Suprapubic skin (tissue), 4 donors: Measurements from ENCODE around the gene CIAO1. TPM values are rescaled to one million over a fixed set of nuclear protein-coding genes. Genes with fewer than 3 reads are reported as not detected.

Experiments used
- DNase-seq, 2 donors: peaks; one replicate each; pipeline ENCODE4 v3.0.0-alpha.2; 2019; ENCODE audit warnings: low spot score in 2 of 2
- H3K27ac ChIP-seq: fragments of 200-600 bp; sonication (generic); one replicate; pipeline ENCODE4 v1.5.1; 2019
- H3K27me3 ChIP-seq: fragments of 200-600 bp; sonication (generic); one replicate; pipeline ENCODE4 v1.5.1; 2019
- H3K36me3 ChIP-seq: fragments of 200-600 bp; sonication (generic); one replicate; pipeline ENCODE4 v1.5.1; 2019
- H3K4me1 ChIP-seq: fragments of 200-600 bp; sonication (generic); one replicate; pipeline ENCODE4 v1.5.1; 2019
- H3K4me3 ChIP-seq: fragments of 200-600 bp; sonication (generic); one replicate; pipeline ENCODE4 v1.5.1; 2019; ENCODE audit warnings: mild to moderate bottlenecking
- H3K9me3 ChIP-seq: fragments of 200-600 bp; sonication (generic); one replicate; pipeline ENCODE4 v1.5.1; 2019
- EP300 ChIP-seq: sonication (generic); formaldehyde crosslinking; IDR thresholded peaks from one replicate; pipeline ENCODE4 v1.6.1; 2017; ENCODE audit warnings: antibody characterized with exemption
- POLR2A ChIP-seq, 2 donors: fragments of 450-650 bp; IDR thresholded peaks; one replicate each; pipeline ENCODE4 v1.6.1; 2017; ENCODE audit warnings: antibody characterized with exemption in 2 of 2, mild to moderate bottlenecking in 2 of 2, moderate library complexity in 2 of 2
- POLR2AphosphoS5 ChIP-seq, 3 donors: sonication (generic); formaldehyde crosslinking; IDR thresholded peaks; one replicate each; pipeline ENCODE4 v1.6.1; 2017; ENCODE audit warnings: antibody characterized with exemption in 3 of 3
- WGBS: methylation state at CpG from one replicate; pipeline ENCODE4 v1.1.5; 2018; 5-methylcytosine and 5-hydroxymethylcytosine counted together
- total RNA-seq, 4 donors: library from RNA; depleted of rRNA; stranded (reverse); fragments of >200 nt; gene quantifications; one replicate each; pipeline ENCODE4 v1.1.0, GENCODE V29; 2016
- TF ChIP-seq, protein P1 (sequence below), 2 donors: fragments of 200-600 bp in 1 of 2; fragments of 450-650 bp in 1 of 2; sonication (generic) in 1 of 2; IDR thresholded peaks; one replicate each; pipeline ENCODE4 v1.5.1; 2016 to 2019; ENCODE audit warnings: antibody characterized with exemption in 2 of 2, mild to moderate bottlenecking in 1 of 2, moderate library complexity in 1 of 2

Gene CIAO1
- total RNA-seq, 4 donors from 2014 or later = 107 to 143 (median 110) TPM

DNA sequence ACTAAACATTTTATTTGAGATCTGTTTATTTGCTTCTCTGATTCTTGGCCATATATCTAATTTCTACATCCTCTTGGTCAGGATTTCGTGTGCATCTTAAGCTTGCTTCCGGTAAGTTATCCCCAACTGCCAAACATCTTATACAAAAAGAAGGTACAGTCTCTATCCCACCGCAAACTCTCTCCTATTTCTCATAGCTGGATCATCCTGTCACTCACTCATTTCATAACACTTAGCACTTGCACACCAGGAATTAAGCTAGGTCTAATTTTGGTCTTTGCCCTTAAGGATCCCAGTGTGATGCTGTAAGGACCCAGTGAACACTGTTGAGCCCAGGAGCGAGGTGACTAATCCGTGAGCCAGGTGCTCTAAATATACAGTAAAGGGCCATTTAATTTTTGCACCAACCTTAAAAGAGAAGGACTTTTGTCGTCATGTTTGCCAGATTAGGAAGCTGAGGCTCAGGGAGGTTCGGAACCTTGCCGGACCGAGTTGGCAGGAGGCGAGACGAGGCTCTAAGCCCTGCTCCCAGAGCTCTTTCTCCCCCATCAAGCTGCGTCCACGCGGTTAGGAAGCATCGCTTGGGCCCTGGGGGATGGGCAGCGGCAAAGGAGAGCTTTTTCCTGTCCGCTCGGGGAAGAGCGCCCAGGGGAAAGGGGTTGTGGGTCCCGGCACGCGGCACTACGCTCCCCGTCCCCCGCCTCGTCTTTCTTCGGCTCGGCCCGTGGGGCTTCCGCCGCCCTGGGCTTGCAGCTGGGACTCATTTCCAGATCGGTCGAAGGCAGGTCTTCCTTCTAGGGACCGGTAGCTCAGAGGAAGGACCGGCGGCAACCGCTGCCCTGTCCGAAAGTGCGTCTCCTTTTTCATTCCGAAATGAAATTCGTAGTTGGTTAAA lies 55.0 kb downstream of the CIAO1 start:
- TF ChIP-seq, protein P1, sequence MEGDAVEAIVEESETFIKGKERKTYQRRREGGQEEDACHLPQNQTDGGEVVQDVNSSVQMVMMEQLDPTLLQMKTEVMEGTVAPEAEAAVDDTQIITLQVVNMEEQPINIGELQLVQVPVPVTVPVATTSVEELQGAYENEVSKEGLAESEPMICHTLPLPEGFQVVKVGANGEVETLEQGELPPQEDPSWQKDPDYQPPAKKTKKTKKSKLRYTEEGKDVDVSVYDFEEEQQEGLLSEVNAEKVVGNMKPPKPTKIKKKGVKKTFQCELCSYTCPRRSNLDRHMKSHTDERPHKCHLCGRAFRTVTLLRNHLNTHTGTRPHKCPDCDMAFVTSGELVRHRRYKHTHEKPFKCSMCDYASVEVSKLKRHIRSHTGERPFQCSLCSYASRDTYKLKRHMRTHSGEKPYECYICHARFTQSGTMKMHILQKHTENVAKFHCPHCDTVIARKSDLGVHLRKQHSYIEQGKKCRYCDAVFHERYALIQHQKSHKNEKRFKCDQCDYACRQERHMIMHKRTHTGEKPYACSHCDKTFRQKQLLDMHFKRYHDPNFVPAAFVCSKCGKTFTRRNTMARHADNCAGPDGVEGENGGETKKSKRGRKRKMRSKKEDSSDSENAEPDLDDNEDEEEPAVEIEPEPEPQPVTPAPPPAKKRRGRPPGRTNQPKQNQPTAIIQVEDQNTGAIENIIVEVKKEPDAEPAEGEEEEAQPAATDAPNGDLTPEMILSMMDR (IDR thresholded peaks at IDR 0.05) = no peak
- no peak for TF ChIP-seq EP300
- no peak for TF ChIP-seq POLR2A (IDR thresholded peaks at IDR 0.05)
- TF ChIP-seq POLR2AphosphoS5 (IDR thresholded peaks at IDR 0.05) = no peak
- H3K9me3 ChIP-seq = no peaks in the 10 kb centered on the region
- DNase-seq = no peak
- H3K4me1 ChIP-seq = peaks cover 33% of the 10 kb centered on the region
- peaks cover 24% of the 10 kb centered on the region for H3K27me3 ChIP-seq
- peak overlapping the region; percentile 65 for H3K4me3 ChIP-seq
- peak overlapping the region; percentile 10 for H3K27ac ChIP-seq
- H3K36me3 ChIP-seq = no peaks in the 10 kb centered on the region
- 6% methylated on average over 31 of the region's 41 CpGs for WGBS

Other genes starting within 250 kb of the CIAO1 start
- 1 to 10 TPM; 1.5 to 2.9 (median 2.0) TPM for gene GPAT2, start 231.3 kb upstream of the CIAO1 start, total RNA-seq
- 1 to 10 TPM in 2 of 4 donors, under 1 TPM in 2; 0.93 to 3.6 (median 1.2) TPM for gene ADRA2B, start 149.7 kb upstream of the CIAO1 start, total RNA-seq
- gene ASTL, start 127.7 kb upstream of the CIAO1 start, total RNA-seq = 1 to 10 TPM in 1 of 4 donors, under 1 TPM in 1, not detected in 2; 0.87 to 1.7 TPM
- gene DUSP2, start 120.8 kb upstream of the CIAO1 start, total RNA-seq = 100 to 1,000 TPM in 1 of 4 donors, 10 to 100 TPM in 3; 26.0 to 124 (median 74.1) TPM
- 10 to 100 TPM; 69.4 to 92.4 (median 76.8) TPM for gene STARD7, start 57.4 kb upstream of the CIAO1 start, total RNA-seq
- gene TMEM127, start 228 bp upstream of the CIAO1 start, total RNA-seq = 10 to 100 TPM; 39.3 to 66.5 (median 53.9) TPM
- 100 to 1,000 TPM in 3 of 4 donors, 10 to 100 TPM in 1; 75.8 to 150 (median 110) TPM for gene SNRNP200, start 39.3 kb downstream of the CIAO1 start, total RNA-seq
- 1 to 10 TPM in 3 of 4 donors, under 1 TPM in 1; 0.86 to 2.6 (median 2.2) TPM for gene ITPRIPL1, start 59.1 kb downstream of the CIAO1 start, total RNA-seq
- 1 to 10 TPM; 1.7 to 3.9 (median 2.6) TPM for gene NCAPH, start 69.5 kb downstream of the CIAO1 start, total RNA-seq
- gene NEURL3, start 239.1 kb downstream of the CIAO1 start, total RNA-seq = 1 to 10 TPM in 3 of 4 donors, under 1 TPM in 1; 0.52 to 2.6 (median 1.5) TPM